Lower lobe of right lung (tissue), 2 donors: ENCODE measurements around the gene KIAA0040. TPM values are rescaled to one million over a fixed set of nuclear protein-coding genes. Genes with fewer than 3 reads are reported as not detected.
A peak's percentile ranks its signal among the peaks of the same experiment; 100 is the strongest.

Source experiments
- ATAC-seq, 2 donors: fragments of 200-7000 bp; cut with Tn5 transposase; one replicate each; pipeline ENCODE4 v1.9.1; 2020 to 2022; ENCODE audit warnings: mild to moderate bottlenecking in 2 of 2, moderate library complexity in 2 of 2
- DNase-seq: peaks from one replicate; pipeline ENCODE4 v3.0.0-alpha.2; 2020
- H3K27ac ChIP-seq: fragments of 200-600 bp; one replicate; pipeline ENCODE4 v1.8.0; 2022
- H3K27me3 ChIP-seq: fragments of 200-600 bp; one replicate; pipeline ENCODE4 v1.8.0; 2022; ENCODE audit warnings: low read depth
- H3K36me3 ChIP-seq: fragments of 200-600 bp; one replicate; pipeline ENCODE4 v1.8.0; 2022; ENCODE audit warnings: mild to moderate bottlenecking
- H3K4me1 ChIP-seq: fragments of 200-600 bp; one replicate; pipeline ENCODE4 v1.8.0; 2022
- H3K4me3 ChIP-seq: fragments of 200-600 bp; one replicate; pipeline ENCODE4 v1.8.0; 2022; ENCODE audit warnings: mild to moderate bottlenecking
- H3K9me3 ChIP-seq: fragments of 200-600 bp; one replicate; pipeline ENCODE4 v1.8.0; 2022
- CTCF ChIP-seq: fragments of 200-600 bp; IDR thresholded peaks from one replicate; pipeline ENCODE4 v1.8.0; 2022; ENCODE audit warnings: antibody characterized with exemption, mild to moderate bottlenecking
- intact Hi-C: fragments of 100-400 bp; cut with DNase I; formaldehyde crosslinking; loops from one replicate; pipeline ENCODE4 v1.11.0; 2022
- total RNA-seq: library from RNA; stranded (reverse); fragmentation: NEBNext Ultra II Directional; extraction: Animal tissue kit (Norgen Biotek cat#: 25700); gene quantifications from one replicate; pipeline ENCODE4 v1.2.1, GENCODE V29; 2021
- donor health status: DM: no; HTN: yes; CAD: no; lungs with severe emphysema.

The KIAA0040 gene
- total RNA-seq, 1 donor from 2014 or later, result 46.9 TPM

DNA sequence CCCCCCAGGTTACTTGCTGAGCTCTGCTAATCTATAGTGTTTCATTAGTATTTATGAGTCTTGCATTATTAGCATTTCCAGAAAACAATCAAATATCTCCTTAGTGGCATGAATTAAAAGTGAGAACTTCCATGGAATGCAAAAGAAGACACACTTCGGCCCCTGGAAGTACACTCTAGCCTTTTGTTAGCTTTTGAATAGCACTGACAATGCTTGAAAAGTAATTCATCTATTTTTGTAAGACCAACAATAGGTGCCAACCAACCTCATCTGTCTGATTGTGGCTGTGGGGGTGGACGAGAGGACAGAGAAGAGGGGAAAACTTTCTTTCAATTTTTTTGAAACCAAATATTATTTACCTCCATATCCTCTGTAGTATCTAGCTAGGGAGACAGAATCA, 27.8 kb downstream of the KIAA0040 start:
- Histone ChIP-seq H3K27ac (no peak overlapping the region), H3K36me3 (peaks cover 92% of the 10 kb centered on the region), H3K4me3 (no peak overlapping the region), H3K9me3 (no peaks in the 10 kb centered on the region), H3K27me3 (no peaks in the 10 kb centered on the region), H3K4me1 (peaks cover 14% of the 10 kb centered on the region)
- no peak for ATAC-seq
- intact Hi-C loops, result no loop called here
- TF ChIP-seq CTCF, result no peak
- DNase-seq, result no peak

DNA sequence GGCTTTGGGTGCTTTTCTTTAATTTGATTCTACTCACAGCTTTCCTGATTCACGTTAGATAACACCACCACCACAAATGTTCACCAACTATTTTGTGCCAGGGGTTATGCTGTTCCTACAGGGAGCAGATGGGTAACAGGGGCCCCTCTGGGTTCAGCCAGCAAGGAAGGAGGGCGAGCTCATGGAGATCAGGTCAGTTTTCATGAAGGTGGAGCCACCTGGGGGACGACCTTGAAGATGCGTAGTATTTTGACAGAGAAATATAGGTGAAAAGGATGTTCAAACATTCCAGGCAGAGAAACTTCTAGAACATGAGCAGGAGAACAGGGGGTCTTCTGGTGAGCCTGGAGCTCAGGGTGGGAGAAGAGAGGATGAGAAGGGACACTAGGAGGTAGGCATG, 28.9 kb downstream of the KIAA0040 start:
- no peak for ATAC-seq
- H3K9me3 ChIP-seq, result no peaks in the 10 kb centered on the region
- H3K36me3 ChIP-seq, result peaks cover 95% of the 10 kb centered on the region
- peaks cover 3% of the 10 kb centered on the region for H3K4me1 ChIP-seq
- H3K27ac ChIP-seq, result peak overlapping the region; percentile 6
- no peak overlapping the region for H3K4me3 ChIP-seq
- TF ChIP-seq CTCF, result no peak
- intact Hi-C loops, result no loop called here
- DNase-seq, result no peak
- H3K27me3 ChIP-seq, result no peaks in the 10 kb centered on the region

GRCh38 chr1:175162955-175163354, 29.6 kb downstream of the KIAA0040 start:
- H3K4me1 ChIP-seq, result no peaks in the 10 kb centered on the region
- intact Hi-C loops, result no loop called here
- peaks cover 90% of the 10 kb centered on the region for H3K36me3 ChIP-seq

DNA sequence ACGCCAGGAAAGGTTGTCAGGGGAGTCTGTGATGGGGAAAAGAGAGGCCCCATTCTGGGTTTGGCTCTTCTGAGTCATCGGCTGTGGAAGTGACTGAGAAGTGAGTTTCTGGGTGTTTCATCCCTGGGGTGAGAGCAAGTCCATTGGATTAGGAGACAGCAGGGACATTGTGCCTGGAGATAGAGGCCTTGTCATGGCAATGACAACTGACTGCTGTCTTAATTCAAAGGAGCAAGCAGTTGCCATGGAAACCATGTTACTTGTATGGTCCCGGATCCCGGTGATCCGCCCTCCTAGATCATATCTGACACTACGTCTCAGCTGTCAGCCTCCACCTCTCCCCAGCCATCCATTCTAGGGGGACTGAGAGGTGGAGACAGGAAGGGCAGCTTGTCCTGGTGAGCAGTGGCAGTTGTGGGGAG, 34.4 kb downstream of the KIAA0040 start:
- Histone ChIP-seq H3K9me3 (no peaks in the 10 kb centered on the region), H3K4me1 (peaks cover 8% of the 10 kb centered on the region), H3K27ac (no peak overlapping the region), H3K36me3 (peaks cover 46% of the 10 kb centered on the region), H3K4me3 (no peak overlapping the region), H3K27me3 (no peaks in the 10 kb centered on the region)
- ATAC-seq (no peak), DNase-seq (no peak)
- intact Hi-C loops, result no loop called here
- TF ChIP-seq CTCF, result no peak

More at GRCh38 chr1:175162955-175163354, 29.6 kb downstream of the KIAA0040 start:
- no peak for TF ChIP-seq CTCF
- H3K4me3 ChIP-seq, result no peak overlapping the region
- H3K27ac ChIP-seq, result peak overlapping the region; percentile 6
- no peaks in the 10 kb centered on the region for H3K27me3 ChIP-seq
- no peak for DNase-seq
- no peak for ATAC-seq
- no peaks in the 10 kb centered on the region for H3K9me3 ChIP-seq

DNA sequence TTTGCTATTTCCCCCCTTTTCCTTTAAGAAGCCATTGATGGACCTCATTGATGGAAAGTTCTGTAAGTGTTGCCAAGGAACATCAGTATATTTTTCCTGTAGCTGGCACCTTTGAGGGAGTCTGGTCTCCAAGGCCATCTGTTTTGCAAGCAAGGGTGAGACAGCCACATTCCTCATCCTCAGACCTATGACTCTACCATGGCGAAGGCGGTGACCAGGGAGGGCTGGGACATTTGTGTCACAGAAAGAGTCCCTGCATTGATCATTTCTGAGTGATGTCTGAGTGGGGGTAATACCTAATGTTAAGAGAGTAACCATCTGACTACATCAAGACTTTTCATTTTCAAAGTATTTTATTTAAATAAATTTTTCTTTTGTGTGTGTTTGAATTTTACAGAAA, 35.4 kb downstream of the KIAA0040 start:
- ATAC-seq, result no peak
- H3K27me3 ChIP-seq, result no peaks in the 10 kb centered on the region
- TF ChIP-seq CTCF, result no peak
- no peak overlapping the region for H3K4me3 ChIP-seq
- DNase-seq, result no peak
- intact Hi-C loops, result no loop called here
- no peak overlapping the region for H3K27ac ChIP-seq
- H3K9me3 ChIP-seq, result no peaks in the 10 kb centered on the region
- H3K36me3 ChIP-seq, result peaks cover 36% of the 10 kb centered on the region
- H3K4me1 ChIP-seq, result peaks cover 9% of the 10 kb centered on the region

DNA sequence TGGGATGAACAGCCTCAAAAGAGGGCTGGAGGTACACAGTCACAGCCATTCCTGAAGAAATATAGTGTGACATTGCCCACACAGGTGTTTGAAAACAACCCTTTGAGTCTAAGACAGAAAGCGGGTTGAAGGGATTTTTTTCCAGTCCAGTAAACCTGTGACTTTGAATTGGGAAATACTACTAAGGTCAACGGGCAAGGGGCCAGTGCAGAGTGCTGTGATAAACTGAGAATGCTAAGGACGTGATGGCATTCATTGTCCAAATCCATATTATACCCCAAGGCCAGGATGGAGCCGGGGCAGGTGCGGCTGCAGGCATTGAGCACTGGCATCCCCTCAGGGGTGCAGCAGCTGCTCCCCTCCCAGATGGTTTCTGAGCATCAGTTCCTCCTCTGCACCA, 36.6 kb downstream of the KIAA0040 start:
- no peak overlapping the region for H3K27ac ChIP-seq
- H3K36me3 ChIP-seq, result peaks cover 23% of the 10 kb centered on the region
- no peak overlapping the region for H3K4me3 ChIP-seq
- no peaks in the 10 kb centered on the region for H3K9me3 ChIP-seq
- no peak for DNase-seq
- ATAC-seq, result no peak
- peaks cover 14% of the 10 kb centered on the region for H3K4me1 ChIP-seq
- no peak for TF ChIP-seq CTCF
- H3K27me3 ChIP-seq, result no peaks in the 10 kb centered on the region
- intact Hi-C loops, result no loop called here
